HCT116 (cell line): ENCODE results near the gene ATG10. TPM values are rescaled to one million over a fixed set of nuclear protein-coding genes. Genes with fewer than 3 reads are reported as not detected.

Source experiments
- ATAC-seq: fragments of 200-7000 bp; cut with Tn5 transposase; 2 replicates; pipeline ENCODE4 v1.9.1; 2020; ENCODE audit warnings: mild to moderate bottlenecking, moderate library complexity
- BruUV-seq: library from RNA; stranded (reverse); fragments of 400-500 nt; replicated peaks from 2 replicates; lab custom pipeline; 2021; lab: Mats Ljungman, UMichigan
- CTCF ChIA-PET: fragments of 300-600 bp; sonication (Branson Sonifier 250); formaldehyde crosslinking; loops from one replicate; lab custom pipeline; 2021; ENCODE audit warnings: antibody characterized with exemption; lab: Charles Lee
- POLR2A ChIA-PET: fragments of 300-600, 350-600 bp; sonication (Branson Sonifier 250); formaldehyde crosslinking; loops from one replicate; lab custom pipeline; 2021; ENCODE audit warnings: antibody characterized with exemption; lab: Charles Lee
- RAD21 ChIA-PET, 2 experiments: fragments of 300-600 bp; sonication (Branson Sonifier 250); formaldehyde crosslinking; loops; one replicate each; lab custom pipeline; 2023; ENCODE audit warnings: low total read pairs in 2 of 2; ENCODE audit not compliant: uncharacterized antibody in 2 of 2, unreplicated experiment in 2 of 2, low non-redundant PET in 1 of 2; lab: Charles Lee
- DNase-seq: peaks from one replicate; pipeline ENCODE4 v3.0.0-alpha.2; 2010; ENCODE audit warnings: low read depth, low spot score
- H2AFZ ChIP-seq: fragments of 200-600 bp; shearing (Covaris generic), sonication (generic); 2 replicates; pipeline ENCODE4 v1.6.1; 2017; ENCODE audit warnings: low read depth, mixed run types, mixed read lengths, antibody characterized with exemption, low read length; ENCODE audit not compliant: poor library complexity, severe bottlenecking
- H3K27ac ChIP-seq: 2 replicates; pipeline ENCODE4 v1.5.1; 2012; ENCODE audit warnings: low read depth, low read length
- H3K27me3 ChIP-seq: fragments of 200-600 bp; sonication (generic); 2 replicates; pipeline ENCODE4 v1.6.1; 2016; ENCODE audit warnings: mixed run types, low read length, mixed read lengths; ENCODE audit not compliant: insufficient read depth
- H3K36me3 ChIP-seq, 2 experiments: fragments of 200-500 bp in 1 of 2; fragments of 200-600 bp in 1 of 2; sonication (Bioruptor generic) in 1 of 2; sonication (generic) in 1 of 2; 2 replicates each; pipeline versions ENCODE4 v1.5.1 to v1.6.1; 2014 to 2016; ENCODE audit warnings: low read length in 2 of 2, inconsistent platforms in 1 of 2, mixed read lengths in 1 of 2, mixed run types in 1 of 2; ENCODE audit not compliant: insufficient read depth in 2 of 2, control insufficient read depth in 1 of 2
- H3K4me1 ChIP-seq, 2 experiments: fragments of 200-600 bp in 1 of 2; sonication (generic) in 1 of 2; 2 replicates each; pipeline versions ENCODE4 v1.5.1 to v1.6.1; 2012 to 2017; ENCODE audit warnings: low read length in 2 of 2, inconsistent platforms in 1 of 2, mild to moderate bottlenecking in 1 of 2, mixed read lengths in 1 of 2, mixed run types in 1 of 2, moderate library complexity in 1 of 2; ENCODE audit not compliant: insufficient read depth in 2 of 2, control insufficient read depth in 1 of 2
- H3K4me2 ChIP-seq: fragments of 200-600 bp; sonication (generic); 2 replicates; pipeline ENCODE4 v1.6.1; 2017; ENCODE audit warnings: mixed run types, low read length, mixed read lengths
- H3K4me3 ChIP-seq, 2 experiments: fragments of 200-600 bp in 1 of 2; sonication (generic) in 1 of 2; replicated peaks in 1 of 2; 2 replicates each; pipeline ENCODE4 v1.5.1; 2011 to 2016; ENCODE audit warnings: low read length in 2 of 2, control low read depth in 1 of 2, low read depth in 1 of 2, mild to moderate bottlenecking in 1 of 2, mixed read lengths in 1 of 2, mixed run types in 1 of 2
- H3K79me2 ChIP-seq: fragments of 200-600 bp; sonication (generic); 2 replicates; pipeline ENCODE4 v1.6.1; 2017; ENCODE audit warnings: mild to moderate bottlenecking, mixed run types, low read length, moderate library complexity, mixed read lengths; ENCODE audit not compliant: insufficient read depth
- H3K9ac ChIP-seq: fragments of 200-600 bp; sonication (generic); 2 replicates; pipeline ENCODE4 v1.6.1; 2016; ENCODE audit warnings: low read length, mixed read lengths
- H3K9me2 ChIP-seq: fragments of 200-600 bp; sonication (generic), shearing (Covaris generic); 2 replicates; pipeline ENCODE4 v1.6.1; 2017; ENCODE audit warnings: mixed run types, mild to moderate bottlenecking, moderate library complexity; ENCODE audit not compliant: insufficient read depth
- H3K9me3 ChIP-seq, 2 experiments: fragments of 200-500 bp in 1 of 2; fragments of 200-600 bp in 1 of 2; sonication (Bioruptor generic) in 1 of 2; sonication (generic) in 1 of 2; 2 replicates each; pipeline ENCODE4 v1.6.1; 2014 to 2017; ENCODE audit warnings: low read length in 2 of 2, mixed read lengths in 2 of 2, inconsistent platforms in 1 of 2, low read depth in 1 of 2, mild to moderate bottlenecking in 1 of 2, mixed run types in 1 of 2, moderate library complexity in 1 of 2; ENCODE audit not compliant: control insufficient read depth in 1 of 2, insufficient read depth in 1 of 2
- H4K20me1 ChIP-seq: fragments of 200-600 bp; sonication (generic), shearing (Covaris generic); 2 replicates; pipeline ENCODE4 v1.6.1; 2017; ENCODE audit warnings: mixed run types, mild to moderate bottlenecking, moderate library complexity; ENCODE audit not compliant: insufficient read depth
- CBX3 ChIP-seq: IDR thresholded peaks from 2 replicates; pipeline ENCODE4 v1.6.1; 2012; ENCODE audit warnings: low read depth
- CEBPB ChIP-seq: IDR thresholded peaks from 2 replicates; pipeline ENCODE4 v1.6.1; 2012; ENCODE audit warnings: low read depth
- FOSL1 ChIP-seq: IDR thresholded peaks from 2 replicates; pipeline ENCODE4 v1.6.1; 2012; ENCODE audit warnings: low read depth
- POLR2A ChIP-seq: IDR thresholded peaks from 2 replicates; pipeline ENCODE4 v1.7.0; 2011; ENCODE audit warnings: borderline replicate concordance; ENCODE audit not compliant: insufficient read depth, insufficient read length; ENCODE audit errors: extremely low read depth
- POLR2AphosphoS5 ChIP-seq: IDR thresholded peaks from 2 replicates; pipeline ENCODE4 v1.6.1; 2011; ENCODE audit warnings: mild to moderate bottlenecking, low read depth, low read length, moderate library complexity
- RAD21 ChIP-seq: IDR thresholded peaks from 2 replicates; pipeline ENCODE4 v1.6.1; 2012; ENCODE audit warnings: low read depth, mild to moderate bottlenecking
- TCF7L2 ChIP-seq: IDR thresholded peaks from 2 replicates; pipeline ENCODE4 v1.7.0; 2011; ENCODE audit warnings: borderline replicate concordance, inconsistent platforms; ENCODE audit not compliant: insufficient read depth, insufficient read length; ENCODE audit errors: extremely low read depth
- YY1 ChIP-seq: IDR thresholded peaks from 2 replicates; pipeline ENCODE4 v1.6.1; 2011; ENCODE audit warnings: low read length, low read depth, moderate library complexity, mild to moderate bottlenecking; ENCODE audit not compliant: insufficient replicate concordance; ENCODE audit errors: extremely low read depth
- ZBTB33 ChIP-seq: IDR thresholded peaks from 2 replicates; pipeline ENCODE4 v1.6.1; 2011; ENCODE audit warnings: mild to moderate bottlenecking, low read length, moderate library complexity; ENCODE audit not compliant: insufficient replicate concordance; ENCODE audit errors: extremely low read depth
- ZFX ChIP-seq: fragments of 450-650 bp; IDR thresholded peaks from 2 replicates; pipeline ENCODE4 v1.6.1; 2017
- intact Hi-C: fragments of 100-400 bp; cut with micrococcal nuclease; formaldehyde crosslinking; loops from 2 replicates; pipeline ENCODE4 v1.10.0; 2022
- total RNA-seq: library from RNA; stranded (reverse); gene quantifications from one replicate; pipeline ENCODE4 v1.2.1, GENCODE V29; 2021; ENCODE audit not compliant: unreplicated experiment

The ATG10 gene
- total RNA-seq, 1 experiment from 2014 or later, result 9.4 TPM

GRCh38 chr5:82095536-82095935 is 123.7 kb downstream of the ATG10 start:
- POLR2A ChIA-PET, result no interaction called here
- no peak overlapping the region for H3K27ac ChIP-seq
- no peaks in the 10 kb centered on the region for H3K4me1 ChIP-seq
- CTCF ChIA-PET, result interaction anchor here (1.1 kb wide), 1 partner anchor 11 kb away, joined by 3 read pairs; no protein-coding TSS in a partner anchor
- H3K4me3 ChIP-seq, result no peak overlapping the region
- H3K79me2 ChIP-seq, result no peaks in the 10 kb centered on the region
- no peaks in the 10 kb centered on the region for H3K9me2 ChIP-seq
- BruUV-seq, result no TSS peak
- H3K36me3 ChIP-seq, result no peaks in the 10 kb centered on the region
- H3K9me3 ChIP-seq, result peaks cover 5% of the 10 kb centered on the region in 2 experiments; a peak in 1 of 4 replicates
- H3K9ac ChIP-seq, result no peak overlapping the region
- TF ChIP-seq RAD21 (no peak), ZFX (no peak), FOSL1 (no peak), YY1 (no peak), POLR2AphosphoS5 (no peak), TCF7L2 (no peak), CBX3 (no peak), POLR2A (no peak), ZBTB33 (no peak), CEBPB (no peak)
- H3K4me2 ChIP-seq, result no peak overlapping the region
- no peaks in the 10 kb centered on the region for H3K27me3 ChIP-seq
- ATAC-seq, result no peak
- no peak overlapping the region for H2AFZ ChIP-seq
- DNase-seq, result no peak
- intact Hi-C loops, result no loop called here
- RAD21 ChIA-PET, result interaction anchor here in 1 of 2 experiments (0.6 kb wide), 1 partner anchor 124 kb away, joined by 3 read pairs; the partner anchor contains the start of gene ATG10
- no peaks in the 10 kb centered on the region; the same call in 1 of the 2 replicates for H4K20me1 ChIP-seq
